AG04449 (cell line): Measurements from ENCODE around the gene LDLRAD4.

Experiments
- CTCF ChIA-PET: fragments of 350-600 bp; formaldehyde crosslinking; extraction: SDS; loops from one replicate; lab custom pipeline; 2021; ENCODE audit warnings: antibody characterized with exemption; lab: Yijun Ruan, JAX
- POLR2A ChIA-PET: fragments of 400-600, 350-600 bp; formaldehyde crosslinking; extraction: SDS; loops from one replicate; lab custom pipeline; 2020; ENCODE audit warnings: antibody characterized with exemption, inconsistent platforms; lab: Yijun Ruan, JAX
- DNase-seq: peaks from one replicate; pipeline ENCODE4 v3.0.0-alpha.2; 2010; ENCODE audit warnings: low read depth, low spot score
- H3K4me3 ChIP-seq: 2 replicates; pipeline ENCODE4 v1.5.1; 2011; ENCODE audit warnings: low read depth, mild to moderate bottlenecking, control low read depth, low read length
- CTCF ChIP-seq: IDR thresholded peaks from one replicate; pipeline ENCODE4 v1.5.1; 2011; ENCODE audit warnings: mild to moderate bottlenecking, moderate library complexity, low read length, control low read depth, inconsistent platforms; ENCODE audit not compliant: insufficient read depth; ENCODE audit errors: missing control alignments

LDLRAD4 gene

GRCh38 chr18:13272416-13272815 lies 53.9 kb downstream of the LDLRAD4 start:
- POLR2A ChIA-PET: no interaction called here
- DNase-seq: no peak
- no peak overlapping the region for H3K4me3 ChIP-seq
- CTCF ChIA-PET: no interaction called here
- TF ChIP-seq CTCF: no peak

GRCh38 chr18:13273800-13274199 lies 55.2 kb downstream of the LDLRAD4 start:
- no peak for DNase-seq
- POLR2A ChIA-PET: interaction anchor here (0.7 kb wide), 1 partner anchor 181 kb away, joined by 3 read pairs; no protein-coding TSS in a partner anchor
- CTCF ChIA-PET: no interaction called here
- H3K4me3 ChIP-seq: no peak overlapping the region
- TF ChIP-seq CTCF: no peak

- ChIA-PET POLR2A (no interaction called here), CTCF (no interaction called here)
- TF ChIP-seq CTCF: no peak
- no peak overlapping the region for H3K4me3 ChIP-seq
- no peak for DNase-seq
These were observed 56.5 kb downstream of the LDLRAD4 start for GRCh38 chr18:13275075-13275474.

GRCh38 chr18:13276530-13277520 lies 58.3 kb downstream of the LDLRAD4 start:
- TF ChIP-seq CTCF: no peak
- no peak overlapping the region for H3K4me3 ChIP-seq
- ChIA-PET CTCF (no interaction called here), POLR2A (no interaction called here)
- DNase-seq: no peak

- ChIA-PET POLR2A (no interaction called here), CTCF (no interaction called here)
- no peak for DNase-seq
- H3K4me3 ChIP-seq: no peak overlapping the region
- TF ChIP-seq CTCF: no peak
These were observed 59.6 kb downstream of the LDLRAD4 start for GRCh38 chr18:13278062-13278630.

GRCh38 chr18:13279181-13280069 lies 60.9 kb downstream of the LDLRAD4 start:
- no peak overlapping the region for H3K4me3 ChIP-seq
- no peak for TF ChIP-seq CTCF
- ChIA-PET POLR2A (no interaction called here), CTCF (interaction anchor here (1.0 kb wide), 1 partner anchor 10 kb away, joined by 3 read pairs; no protein-coding TSS in a partner anchor)
- no peak for DNase-seq
